HepG2 (cell line): ENCODE data around the gene C1RL. TPM values are rescaled to one million over a fixed set of nuclear protein-coding genes. Genes with fewer than 3 reads are reported as not detected.

Source experiments
- CBX1 ChIP-seq: IDR thresholded peaks from one replicate; pipeline ENCODE4 v1.6.1; 2016; ENCODE audit warnings: antibody characterized with exemption, low read depth
- CBX5 ChIP-seq: sonication (generic); formaldehyde crosslinking; IDR thresholded peaks from 2 replicates; pipeline ENCODE4 v1.4.0; 2020; ENCODE audit warnings: missing genetic modification reagents, borderline replicate concordance
- FOXA1 ChIP-seq, 2 experiments: fragments of 450-650 bp in 1 of 2; sonication (generic) in 1 of 2; formaldehyde crosslinking in 1 of 2; IDR thresholded peaks; 2 replicates each; pipeline versions ENCODE4 v1.4.0 to v1.6.1; 2016 to 2020; ENCODE audit warnings: missing genetic modification reagents in 1 of 2
- IRF9 ChIP-seq: sonication (generic); formaldehyde crosslinking; IDR thresholded peaks from 2 replicates; pipeline ENCODE4 v1.8.0; 2022; ENCODE audit warnings: missing genetic modification reagents, mild to moderate bottlenecking, borderline replicate concordance
- MAFK ChIP-seq, 2 experiments: IDR thresholded peaks in 1 of 2; conservative IDR thresholded peaks in 1 of 2; 2 replicates each; pipeline ENCODE4 v1.6.1; 2011; ENCODE audit warnings: improper control_type of control experiment in 2 of 2, low read length in 2 of 2
- MTA1 ChIP-seq: sonication (generic); formaldehyde crosslinking; IDR thresholded peaks from 2 replicates; pipeline ENCODE4 v1.4.0; 2020; ENCODE audit warnings: missing genetic modification reagents, mild to moderate bottlenecking, borderline replicate concordance
- RCOR2 ChIP-seq: IDR thresholded peaks from 2 replicates; pipeline ENCODE4 v1.6.1; 2016; ENCODE audit warnings: missing biosample characterization, missing genetic modification reagents
- REPIN1 ChIP-seq: sonication (generic); formaldehyde crosslinking; IDR thresholded peaks from 2 replicates; pipeline ENCODE4 v1.8.0; 2022; ENCODE audit warnings: missing genetic modification reagents, low read depth, mild to moderate bottlenecking, borderline replicate concordance
- SRY ChIP-seq: sonication (generic); formaldehyde crosslinking; IDR thresholded peaks from 2 replicates; pipeline ENCODE4 v1.8.0; 2022; ENCODE audit warnings: mild to moderate bottlenecking, missing genetic modification reagents
- TEAD3 ChIP-seq: optimal IDR thresholded peaks from 2 replicates; pipeline ENCODE3; 2016; ENCODE audit warnings: borderline replicate concordance
- ZNF260 ChIP-seq: sonication (generic); formaldehyde crosslinking; IDR thresholded peaks from 2 replicates; pipeline ENCODE4 v1.4.0; 2020; ENCODE audit warnings: missing genetic modification reagents, low read depth, mild to moderate bottlenecking, borderline replicate concordance
- ZNF512B ChIP-seq: sonication (generic); formaldehyde crosslinking; IDR thresholded peaks from 2 replicates; pipeline ENCODE4 v1.5.1; 2020; ENCODE audit warnings: missing genetic modification reagents, mild to moderate bottlenecking, borderline replicate concordance
- ZNF572 ChIP-seq: sonication (generic); formaldehyde crosslinking; IDR thresholded peaks from 2 replicates; pipeline ENCODE4 v1.5.1; 2020; ENCODE audit warnings: mild to moderate bottlenecking, missing genetic modification reagents
- ZNF674 ChIP-seq: sonication (generic); formaldehyde crosslinking; IDR thresholded peaks from 2 replicates; pipeline ENCODE4 v1.5.0; 2020; ENCODE audit warnings: low read depth, mild to moderate bottlenecking, missing genetic modification reagents
- polyA plus RNA-seq, 8 experiments: library from polyadenylated mRNA; depleted of rRNA in 3 of 8; stranded (reverse) in 7 of 8; unstranded in 1 of 8; fragments of >200 nt; fragmentation: Illumina TruSeq in 4 of 8; extraction: Trizol in 4 of 8; gene quantifications; 2 replicates each; pipeline versions ENCODE4 v1.2.1 to v1.2.3, GENCODE V29; 2011 to 2016; ENCODE audit warnings: low read depth in 4 of 8, missing spikeins in 1 of 8, mixed read lengths in 1 of 8; ENCODE audit not compliant: insufficient read depth in 1 of 8
- total RNA-seq, 5 experiments: library from RNA; depleted of rRNA; stranded (reverse); fragments of >200 nt; fragmentation: Illumina TruSeq; extraction: Trizol; gene quantifications; 2 replicates each; pipeline ENCODE4 v1.2.3, GENCODE V29; 2016; ENCODE audit warnings: low read depth in 1 of 5
- TF ChIP-seq, protein P1 (sequence below): sonication (generic); formaldehyde crosslinking; conservative IDR thresholded peaks from 2 replicates; pipeline ENCODE4 v1.4.0; 2020; ENCODE audit warnings: mild to moderate bottlenecking, missing genetic modification reagents, moderate library complexity
- TF ChIP-seq, protein P2 (sequence below): IDR thresholded peaks from 2 replicates; pipeline ENCODE4 v1.6.1; 2016
- TF ChIP-seq, protein P3 (sequence below): sonication (generic); formaldehyde crosslinking; IDR thresholded peaks from 2 replicates; pipeline ENCODE4 v1.5.1; 2020; ENCODE audit warnings: missing genetic modification reagents, mild to moderate bottlenecking, borderline replicate concordance

Gene C1RL
- total and polyA plus RNA-seq, 2 of the 13 experiments (the other 11 are each of a cell fraction or from before 2014, with no cell fraction given): 28.9 to 53.1 TPM

DNA sequence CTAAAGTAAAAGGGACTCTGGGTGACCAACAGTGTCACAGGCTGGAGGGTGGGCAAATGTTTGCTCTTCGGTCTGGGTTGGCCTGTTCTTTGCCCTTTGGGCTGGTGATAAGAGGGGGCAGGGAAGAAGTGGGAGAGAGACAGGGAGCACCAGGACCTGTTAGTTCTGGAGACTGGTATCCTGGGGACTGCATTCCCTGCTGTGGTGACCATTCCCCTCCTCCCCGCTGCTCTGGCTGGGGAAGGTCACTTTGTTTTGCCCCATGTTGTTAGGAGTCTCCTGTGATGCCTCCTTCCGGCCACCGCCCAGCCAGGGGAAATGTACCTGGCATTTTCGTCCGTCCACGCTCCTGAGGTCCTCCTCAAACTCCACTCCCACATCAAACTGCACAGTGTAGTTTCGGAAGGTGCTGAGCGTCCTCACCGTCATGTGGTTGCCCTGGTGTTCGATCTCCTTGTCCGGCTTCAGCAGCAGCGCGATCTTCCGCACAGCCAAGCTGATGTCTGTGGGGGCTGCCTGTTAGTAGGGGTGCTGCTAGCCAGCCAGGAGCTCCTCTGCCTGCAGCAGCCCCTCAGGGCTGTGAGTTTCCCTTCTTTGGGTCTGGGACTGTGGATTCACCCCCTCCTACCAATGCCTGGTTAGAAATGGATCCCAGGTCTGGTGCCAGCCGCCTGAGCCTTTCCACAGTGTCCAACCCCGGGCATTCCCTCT is 19.1 kb upstream of the C1RL start (continued):
- TF ChIP-seq MTA1 (CRISPR knock-in tag): peak; percentile 56; the same call in 1 of the 2 replicates
- no peak for TF ChIP-seq FOXA1 (IDR thresholded peaks at IDR 0.05)
- TF ChIP-seq FOXA1 (CRISPR knock-in tag; IDR thresholded peaks at IDR 0.05): 0 out of 2 replicates have a peak, but pooled peaks have one; percentile 25
- TF ChIP-seq, protein P1, sequence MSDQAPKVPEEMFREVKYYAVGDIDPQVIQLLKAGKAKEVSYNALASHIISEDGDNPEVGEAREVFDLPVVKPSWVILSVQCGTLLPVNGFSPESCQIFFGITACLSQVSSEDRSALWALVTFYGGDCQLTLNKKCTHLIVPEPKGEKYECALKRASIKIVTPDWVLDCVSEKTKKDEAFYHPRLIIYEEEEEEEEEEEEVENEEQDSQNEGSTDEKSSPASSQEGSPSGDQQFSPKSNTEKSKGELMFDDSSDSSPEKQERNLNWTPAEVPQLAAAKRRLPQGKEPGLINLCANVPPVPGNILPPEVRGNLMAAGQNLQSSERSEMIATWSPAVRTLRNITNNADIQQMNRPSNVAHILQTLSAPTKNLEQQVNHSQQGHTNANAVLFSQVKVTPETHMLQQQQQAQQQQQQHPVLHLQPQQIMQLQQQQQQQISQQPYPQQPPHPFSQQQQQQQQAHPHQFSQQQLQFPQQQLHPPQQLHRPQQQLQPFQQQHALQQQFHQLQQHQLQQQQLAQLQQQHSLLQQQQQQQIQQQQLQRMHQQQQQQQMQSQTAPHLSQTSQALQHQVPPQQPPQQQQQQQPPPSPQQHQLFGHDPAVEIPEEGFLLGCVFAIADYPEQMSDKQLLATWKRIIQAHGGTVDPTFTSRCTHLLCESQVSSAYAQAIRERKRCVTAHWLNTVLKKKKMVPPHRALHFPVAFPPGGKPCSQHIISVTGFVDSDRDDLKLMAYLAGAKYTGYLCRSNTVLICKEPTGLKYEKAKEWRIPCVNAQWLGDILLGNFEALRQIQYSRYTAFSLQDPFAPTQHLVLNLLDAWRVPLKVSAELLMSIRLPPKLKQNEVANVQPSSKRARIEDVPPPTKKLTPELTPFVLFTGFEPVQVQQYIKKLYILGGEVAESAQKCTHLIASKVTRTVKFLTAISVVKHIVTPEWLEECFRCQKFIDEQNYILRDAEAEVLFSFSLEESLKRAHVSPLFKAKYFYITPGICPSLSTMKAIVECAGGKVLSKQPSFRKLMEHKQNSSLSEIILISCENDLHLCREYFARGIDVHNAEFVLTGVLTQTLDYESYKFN (CRISPR knock-in tag): peak; percentile 89
- peak; percentile 71; the same call in 1 of the 2 replicates for TF ChIP-seq RCOR2 (CRISPR knock-in tag)
- no peak for TF ChIP-seq MAFK (conservative IDR thresholded peaks at IDR 0.05 in 1 of 2, IDR thresholded peaks at IDR 0.05 in 1 of 2; ENCODE audit: low read length in 2 of 2)
- TF ChIP-seq REPIN1: 0 out of 2 replicates have a peak, but pooled peaks have one; percentile 52
- TF ChIP-seq IRF9 (CRISPR knock-in tag): peak; percentile 50; the same call in 1 of the 2 replicates
- peak; percentile 63 for TF ChIP-seq TEAD3
- no peak for TF ChIP-seq ZNF260
- 0 out of 2 replicates have a peak, but pooled peaks have one; percentile 43 for TF ChIP-seq ZNF674 (CRISPR knock-in tag)
- 0 out of 2 replicates have a peak, but pooled peaks have one; percentile 87 for TF ChIP-seq ZNF512B
- TF ChIP-seq, protein P2, sequence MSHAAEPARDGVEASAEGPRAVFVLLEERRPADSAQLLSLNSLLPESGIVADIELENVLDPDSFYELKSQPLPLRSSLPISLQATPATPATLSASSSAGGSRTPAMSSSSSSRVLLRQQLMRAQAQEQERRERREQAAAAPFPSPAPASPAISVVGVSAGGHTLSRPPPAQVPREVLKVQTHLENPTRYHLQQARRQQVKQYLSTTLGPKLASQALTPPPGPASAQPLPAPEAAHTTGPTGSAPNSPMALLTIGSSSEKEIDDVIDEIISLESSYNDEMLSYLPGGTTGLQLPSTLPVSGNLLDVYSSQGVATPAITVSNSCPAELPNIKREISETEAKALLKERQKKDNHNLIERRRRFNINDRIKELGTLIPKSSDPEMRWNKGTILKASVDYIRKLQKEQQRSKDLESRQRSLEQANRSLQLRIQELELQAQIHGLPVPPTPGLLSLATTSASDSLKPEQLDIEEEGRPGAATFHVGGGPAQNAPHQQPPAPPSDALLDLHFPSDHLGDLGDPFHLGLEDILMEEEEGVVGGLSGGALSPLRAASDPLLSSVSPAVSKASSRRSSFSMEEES (CRISPR knock-in tag): peak; percentile 37; the same call in 1 of the 2 replicates
- TF ChIP-seq CBX1: peak; percentile 20
- peak; percentile 61 for TF ChIP-seq SRY (CRISPR knock-in tag)
- TF ChIP-seq ZNF572: 0 out of 2 replicates have a peak, but pooled peaks have one; percentile 26
- TF ChIP-seq CBX5 (CRISPR knock-in tag): no peak
- TF ChIP-seq, protein P3, sequence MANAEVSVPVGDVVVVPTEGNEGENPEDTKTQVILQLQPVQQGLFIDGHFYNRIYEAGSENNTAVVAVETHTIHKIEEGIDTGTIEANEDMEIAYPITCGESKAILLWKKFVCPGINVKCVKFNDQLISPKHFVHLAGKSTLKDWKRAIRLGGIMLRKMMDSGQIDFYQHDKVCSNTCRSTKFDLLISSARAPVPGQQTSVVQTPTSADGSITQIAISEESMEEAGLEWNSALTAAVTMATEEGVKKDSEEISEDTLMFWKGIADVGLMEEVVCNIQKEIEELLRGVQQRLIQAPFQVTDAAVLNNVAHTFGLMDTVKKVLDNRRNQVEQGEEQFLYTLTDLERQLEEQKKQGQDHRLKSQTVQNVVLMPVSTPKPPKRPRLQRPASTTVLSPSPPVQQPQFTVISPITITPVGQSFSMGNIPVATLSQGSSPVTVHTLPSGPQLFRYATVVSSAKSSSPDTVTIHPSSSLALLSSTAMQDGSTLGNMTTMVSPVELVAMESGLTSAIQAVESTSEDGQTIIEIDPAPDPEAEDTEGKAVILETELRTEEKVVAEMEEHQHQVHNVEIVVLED: peak; percentile 25; the same call in 1 of the 2 replicates
